Thyroid gland (tissue), 4 donors: ENCODE measurements around the gene PDLIM3. TPM values are rescaled to one million over a fixed set of nuclear protein-coding genes. Genes with fewer than 3 reads are reported as not detected.

Source experiments
- DNase-seq, 2 donors: peaks; one replicate each; pipeline ENCODE4 v3.0.0-alpha.2; 2019
- H3K27ac ChIP-seq, 3 donors: fragments of 200-600 bp; sonication (generic); 1 replicate in 2 of 3; 2 replicates in 1 of 3; pipeline ENCODE4 v1.5.1; 2016 to 2019; ENCODE audit warnings: mild to moderate bottlenecking in 1 of 3, moderate library complexity in 1 of 3
- H3K27me3 ChIP-seq: fragments of 200-600 bp; sonication (generic); one replicate; pipeline ENCODE4 v1.5.1; 2019
- H3K36me3 ChIP-seq, 2 donors: fragments of 200-600 bp; sonication (generic); one replicate each; pipeline ENCODE4 v1.5.1; 2016 to 2019
- H3K4me1 ChIP-seq, 2 donors: fragments of 200-600 bp; sonication (generic); one replicate each; pipeline ENCODE4 v1.5.1; 2017 to 2019
- H3K4me3 ChIP-seq, 3 donors: fragments of 200-600 bp; sonication (generic); replicated peaks in 1 of 3; 1 replicate in 2 of 3; 2 replicates in 1 of 3; pipeline ENCODE4 v1.5.1; 2016; ENCODE audit warnings: mild to moderate bottlenecking in 1 of 3
- H3K9me3 ChIP-seq: fragments of 200-600 bp; sonication (generic); one replicate; pipeline ENCODE4 v1.5.1; 2017
- POLR2A ChIP-seq, 2 donors: fragments of 450-650 bp; IDR thresholded peaks; one replicate each; pipeline ENCODE4 v1.6.1; 2017; ENCODE audit warnings: antibody characterized with exemption in 2 of 2, mild to moderate bottlenecking in 2 of 2, moderate library complexity in 1 of 2
- WGBS, 2 donors: methylation state at CpG; one replicate each; pipeline ENCODE4 v1.1.5; 2017; 5-methylcytosine and 5-hydroxymethylcytosine counted together
- intact Hi-C: fragments of 100-400 bp; cut with DNase I; formaldehyde crosslinking; loops from one replicate; pipeline ENCODE4 v1.15.1; 2023
- total RNA-seq, 4 donors: library from RNA; depleted of rRNA; stranded (reverse); fragments of >200 nt; gene quantifications; one replicate each; pipeline ENCODE4 v1.2.3, GENCODE V29; 2016
- TF ChIP-seq, protein P1 (sequence below), 6 experiments: fragments of 200-600 bp in 3 of 6; fragments of 450-650 bp in 3 of 6; sonication (generic) in 3 of 6; IDR thresholded peaks; one replicate each; pipeline ENCODE4 v1.5.1; 2016 to 2019; ENCODE audit warnings: antibody characterized with exemption in 6 of 6, mild to moderate bottlenecking in 2 of 6, inconsistent platforms in 1 of 6, moderate library complexity in 1 of 6

PDLIM3 gene
- total RNA-seq, 4 donors from 2014 or later: 124 to 411 (median 252) TPM

DNA sequence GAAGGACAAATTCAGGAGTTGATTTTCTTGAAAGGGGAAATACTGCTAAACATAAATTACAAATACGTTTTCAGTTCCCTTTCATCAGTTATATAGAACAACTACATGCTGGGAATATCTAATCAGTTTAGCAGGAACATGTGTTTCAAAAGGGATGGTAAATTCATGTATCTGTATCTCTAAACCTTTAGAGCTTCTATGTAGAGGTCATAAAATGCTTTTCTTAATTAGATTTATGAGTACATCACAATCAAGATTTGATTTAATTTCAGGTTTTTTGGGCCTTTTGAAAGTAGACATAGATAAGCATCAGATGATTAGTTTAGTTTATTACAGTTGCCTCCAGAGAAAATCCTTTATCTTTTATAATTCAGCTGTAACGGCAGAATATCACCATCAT is 12.9 kb downstream of the PDLIM3 start:
- 88 to 95% methylated on average over 2 of the region's 2 CpGs for WGBS, 2 donors
- Histone ChIP-seq H3K27ac (peak overlapping the region in 1 of 3 donors; percentile 82), H3K36me3 (no peaks in the 10 kb centered on the region), H3K9me3 (no peaks in the 10 kb centered on the region), H3K27me3 (no peaks in the 10 kb centered on the region), H3K4me1 (peaks cover 34 to 42% of the 10 kb centered on the region in 2 donors), H3K4me3 (no peak overlapping the region)
- DNase-seq: no peak
- TF ChIP-seq POLR2A (IDR thresholded peaks at IDR 0.05): no peak
- TF ChIP-seq, protein P1, sequence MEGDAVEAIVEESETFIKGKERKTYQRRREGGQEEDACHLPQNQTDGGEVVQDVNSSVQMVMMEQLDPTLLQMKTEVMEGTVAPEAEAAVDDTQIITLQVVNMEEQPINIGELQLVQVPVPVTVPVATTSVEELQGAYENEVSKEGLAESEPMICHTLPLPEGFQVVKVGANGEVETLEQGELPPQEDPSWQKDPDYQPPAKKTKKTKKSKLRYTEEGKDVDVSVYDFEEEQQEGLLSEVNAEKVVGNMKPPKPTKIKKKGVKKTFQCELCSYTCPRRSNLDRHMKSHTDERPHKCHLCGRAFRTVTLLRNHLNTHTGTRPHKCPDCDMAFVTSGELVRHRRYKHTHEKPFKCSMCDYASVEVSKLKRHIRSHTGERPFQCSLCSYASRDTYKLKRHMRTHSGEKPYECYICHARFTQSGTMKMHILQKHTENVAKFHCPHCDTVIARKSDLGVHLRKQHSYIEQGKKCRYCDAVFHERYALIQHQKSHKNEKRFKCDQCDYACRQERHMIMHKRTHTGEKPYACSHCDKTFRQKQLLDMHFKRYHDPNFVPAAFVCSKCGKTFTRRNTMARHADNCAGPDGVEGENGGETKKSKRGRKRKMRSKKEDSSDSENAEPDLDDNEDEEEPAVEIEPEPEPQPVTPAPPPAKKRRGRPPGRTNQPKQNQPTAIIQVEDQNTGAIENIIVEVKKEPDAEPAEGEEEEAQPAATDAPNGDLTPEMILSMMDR (IDR thresholded peaks at IDR 0.05): no peak
- intact Hi-C loops: no loop called here

DNA sequence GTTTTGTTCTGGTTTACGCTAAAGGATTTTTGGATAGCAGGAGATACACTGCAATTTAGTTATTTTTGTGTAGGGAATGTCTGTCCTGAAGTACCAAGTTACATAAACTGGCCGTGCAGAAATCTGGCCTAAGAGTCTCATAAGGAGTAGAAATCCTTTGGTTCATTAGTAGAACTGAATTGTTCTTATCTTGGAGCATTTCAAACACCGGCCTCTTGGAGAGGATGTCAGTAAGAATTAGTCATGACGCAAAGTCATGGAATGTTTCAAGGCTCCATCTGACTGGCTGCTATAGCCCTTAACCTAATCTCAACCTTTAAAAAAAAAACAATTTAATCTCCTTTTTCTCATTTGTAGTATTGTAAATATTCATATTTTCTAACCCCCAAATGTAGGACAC is 15.2 kb downstream of the PDLIM3 start:
- DNase-seq: peak; percentile 60 to 65
- TF ChIP-seq POLR2A (IDR thresholded peaks at IDR 0.05): peak in 1 of 2 donors; percentile 42
- TF ChIP-seq, protein P1 (IDR thresholded peaks at IDR 0.05): no peak
- 15 to 23% methylated on average over 4 of the region's 4 CpGs for WGBS, 2 donors
- Histone ChIP-seq H3K4me1 (peaks cover 36 to 48% of the 10 kb centered on the region in 2 donors), H3K4me3 (no peak overlapping the region), H3K27ac (peak overlapping the region; percentile 80 to 97 (median 94)), H3K27me3 (no peaks in the 10 kb centered on the region), H3K36me3 (no peaks in the 10 kb centered on the region), H3K9me3 (no peaks in the 10 kb centered on the region)
- intact Hi-C loops: no loop called here

- Histone ChIP-seq H3K36me3 (peaks cover 0 to 4% of the 10 kb centered on the region in 2 donors), H3K9me3 (no peaks in the 10 kb centered on the region), H3K27ac (peak overlapping the region; percentile 16 to 94 (median 80)), H3K4me1 (peaks cover 25 to 31% of the 10 kb centered on the region in 2 donors), H3K27me3 (no peaks in the 10 kb centered on the region), H3K4me3 (no peak overlapping the region)
- WGBS, 2 donors: 61 to 64% methylated on average over 1 of the region's 1 CpG
- TF ChIP-seq, protein P1 (IDR thresholded peaks at IDR 0.05): no peak
- no peak for TF ChIP-seq POLR2A (IDR thresholded peaks at IDR 0.05)
- intact Hi-C loops: no loop called here
- no peak for DNase-seq
These were observed 16.8 kb downstream of the PDLIM3 start for GRCh38 chr4:185518494-185518893.

GRCh38 chr4:185518069-185518468 is 17.2 kb downstream of the PDLIM3 start:
- H3K4me1 ChIP-seq: peaks cover 25 to 28% of the 10 kb centered on the region in 2 donors
- no peaks in the 10 kb centered on the region for H3K9me3 ChIP-seq
- no peak for DNase-seq
- H3K36me3 ChIP-seq: peaks cover 0 to 4% of the 10 kb centered on the region in 2 donors
- TF ChIP-seq, protein P1 (IDR thresholded peaks at IDR 0.05): no peak
- TF ChIP-seq POLR2A (IDR thresholded peaks at IDR 0.05): no peak
- intact Hi-C loops: no loop called here
- H3K27ac ChIP-seq: peak overlapping the region in 1 of 3 donors; percentile 94
- no peak overlapping the region for H3K4me3 ChIP-seq
- H3K27me3 ChIP-seq: no peaks in the 10 kb centered on the region

DNA sequence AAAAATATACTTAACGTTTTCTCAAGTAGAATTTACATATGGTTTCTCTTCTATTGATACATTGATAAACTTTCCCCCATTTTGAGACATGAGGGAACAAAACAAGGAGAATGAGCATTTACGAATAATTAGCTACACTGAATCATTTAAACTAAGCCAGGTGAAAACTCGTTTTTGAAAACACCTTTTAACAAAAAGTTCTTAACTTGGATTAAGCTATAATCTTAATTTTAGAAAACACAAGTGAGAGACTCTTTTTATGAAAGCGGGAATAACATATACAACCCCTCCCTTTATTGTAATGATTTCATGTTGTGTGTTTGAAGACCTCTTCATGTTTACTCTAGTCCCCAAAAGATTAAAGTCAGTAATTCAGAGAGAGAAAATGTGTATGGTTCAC is 20.1 kb downstream of the PDLIM3 start:
- Histone ChIP-seq H3K4me1 (peaks cover 26 to 30% of the 10 kb centered on the region in 2 donors), H3K9me3 (no peaks in the 10 kb centered on the region), H3K4me3 (no peak overlapping the region), H3K27me3 (no peaks in the 10 kb centered on the region), H3K36me3 (peaks cover 0 to 4% of the 10 kb centered on the region in 2 donors), H3K27ac (no peak overlapping the region)
- 90 to 91% methylated on average over 4 of the region's 4 CpGs for WGBS, 2 donors
- intact Hi-C loops: no loop called here
- TF ChIP-seq, protein P1 (IDR thresholded peaks at IDR 0.05): no peak
- TF ChIP-seq POLR2A (IDR thresholded peaks at IDR 0.05): no peak
- no peak for DNase-seq
